WTC11 (cell line): Measurements from ENCODE around the gene MAP4. TPM values are rescaled to one million over a fixed set of nuclear protein-coding genes. Genes with fewer than 3 reads are reported as not detected.
A peak's percentile ranks its signal among the peaks of the same experiment; 100 is the strongest.

Experiments
- ATAC-seq: fragments of 200-7000 bp; cut with Tn5 transposase; 2 replicates; pipeline ENCODE4 v1.10.0; 2021; ENCODE audit warnings: mild to moderate bottlenecking, moderate library complexity
- CTCF ChIA-PET: fragments of 300-600 bp; sonication (Branson Sonifier 250); formaldehyde crosslinking; loops from one replicate; lab custom pipeline; 2021; ENCODE audit warnings: antibody characterized with exemption; lab: Charles Lee
- POLR2A ChIA-PET: fragments of 350-600 bp; sonication (Branson Sonifier 250); formaldehyde crosslinking; loops from one replicate; lab custom pipeline; 2021; ENCODE audit warnings: antibody characterized with exemption; lab: Charles Lee
- DNase-seq: peaks from one replicate; pipeline ENCODE4 v3.0.0; 2021; ENCODE audit warnings: low spot score
- H3K27ac Mint-ChIP-seq: 2 replicates; pipeline ENCODE4 v1.8.0; 2021; ENCODE audit warnings: mixed read lengths
- H3K27me3 Mint-ChIP-seq: 2 replicates; pipeline ENCODE4 v1.8.0; 2021; ENCODE audit warnings: low read depth, mild to moderate bottlenecking, moderate library complexity, mixed read lengths
- H3K36me3 Mint-ChIP-seq: 2 replicates; pipeline ENCODE4 v1.8.0; 2021; ENCODE audit warnings: mixed read lengths
- H3K4me1 Mint-ChIP-seq: 2 replicates; pipeline ENCODE4 v1.8.0; 2022; ENCODE audit warnings: mixed read lengths
- H3K4me3 Mint-ChIP-seq: 2 replicates; pipeline ENCODE4 v1.8.0; 2021; ENCODE audit warnings: mild to moderate bottlenecking, moderate library complexity, mixed read lengths
- H3K9me3 Mint-ChIP-seq: 2 replicates; pipeline ENCODE4 v1.8.0; 2021; ENCODE audit warnings: mixed read lengths
- ATF2 ChIP-seq: sonication (generic); formaldehyde crosslinking; IDR thresholded peaks from 2 replicates; pipeline ENCODE4 v1.8.1; 2022; ENCODE audit warnings: low read depth, missing genetic modification reagents, borderline replicate concordance
- CREB1 ChIP-seq: sonication (generic); formaldehyde crosslinking; IDR thresholded peaks from 2 replicates; pipeline ENCODE4 v1.8.0; 2023; ENCODE audit warnings: mild to moderate bottlenecking, missing genetic modification reagents
- FOXK1 ChIP-seq: sonication (generic); formaldehyde crosslinking; IDR thresholded peaks from 2 replicates; pipeline ENCODE4 v1.8.0; 2022; ENCODE audit warnings: mild to moderate bottlenecking, moderate library complexity, missing genetic modification reagents
- FOXP4 ChIP-seq: sonication (generic); formaldehyde crosslinking; IDR thresholded peaks from 2 replicates; pipeline ENCODE4 v1.8.0; 2022; ENCODE audit warnings: mild to moderate bottlenecking, missing genetic modification reagents
- HMGA2 ChIP-seq: fragments of 250-450 bp; sonication (Bioruptor Pico); IDR thresholded peaks from 2 replicates; pipeline ENCODE4 v1.4.0; 2021; ENCODE audit warnings: mild to moderate bottlenecking, moderate library complexity
- JUN ChIP-seq: sonication (generic); formaldehyde crosslinking; IDR thresholded peaks from 2 replicates; pipeline ENCODE4 v1.8.0; 2023; ENCODE audit warnings: mild to moderate bottlenecking, missing genetic modification reagents
- KAT7 ChIP-seq: sonication (generic); formaldehyde crosslinking; IDR thresholded peaks from 2 replicates; pipeline ENCODE4 v1.8.1; 2023; ENCODE audit warnings: missing genetic modification reagents, mild to moderate bottlenecking, borderline replicate concordance
- MYBL2 ChIP-seq: sonication (generic); formaldehyde crosslinking; IDR thresholded peaks from 2 replicates; pipeline ENCODE4 v1.8.1; 2023; ENCODE audit warnings: mild to moderate bottlenecking, moderate library complexity, missing genetic modification reagents
- NFATC4 ChIP-seq: fragments of 250-450 bp; sonication (Bioruptor Pico); IDR thresholded peaks from 2 replicates; pipeline ENCODE4 v1.9.0; 2021; ENCODE audit warnings: mild to moderate bottlenecking
- NFE2L1 ChIP-seq: sonication (generic); formaldehyde crosslinking; IDR thresholded peaks from 2 replicates; pipeline ENCODE4 v1.8.1; 2023; ENCODE audit warnings: missing genetic modification reagents
- NFYB ChIP-seq: sonication (generic); formaldehyde crosslinking; conservative IDR thresholded peaks from 2 replicates; pipeline ENCODE4 v1.8.0; 2022; ENCODE audit warnings: low read depth, missing genetic modification reagents
- NR3C1 ChIP-seq: sonication (generic); formaldehyde crosslinking; conservative IDR thresholded peaks from 2 replicates; pipeline ENCODE4 v1.8.1; 2023; ENCODE audit warnings: low read depth, mild to moderate bottlenecking, missing genetic modification reagents
- RORB ChIP-seq: fragments of 250-450 bp; sonication (Bioruptor Pico); IDR thresholded peaks from 2 replicates; pipeline ENCODE4 v1.9.0; 2021; ENCODE audit warnings: mild to moderate bottlenecking
- SMAD3 ChIP-seq: sonication (generic); formaldehyde crosslinking; IDR thresholded peaks from 2 replicates; pipeline ENCODE4 v1.8.0; 2022; ENCODE audit warnings: missing genetic modification reagents, mild to moderate bottlenecking, borderline replicate concordance
- TCF7 ChIP-seq: sonication (generic); formaldehyde crosslinking; IDR thresholded peaks from 2 replicates; pipeline ENCODE4 v1.8.0; 2022; ENCODE audit warnings: mild to moderate bottlenecking, low read depth, missing genetic modification reagents, moderate library complexity
- TEAD4 ChIP-seq: sonication (generic); formaldehyde crosslinking; IDR thresholded peaks from 2 replicates; pipeline ENCODE4 v1.8.0; 2022; ENCODE audit warnings: mild to moderate bottlenecking, missing genetic modification reagents
- ZBTB43 ChIP-seq: sonication (generic); formaldehyde crosslinking; IDR thresholded peaks from 2 replicates; pipeline ENCODE4 v1.8.1; 2023; ENCODE audit warnings: mild to moderate bottlenecking, missing genetic modification reagents
- ZNF138 ChIP-seq: sonication (generic); formaldehyde crosslinking; conservative IDR thresholded peaks from 2 replicates; pipeline ENCODE4 v1.8.1; 2022; ENCODE audit warnings: mild to moderate bottlenecking, moderate library complexity, missing genetic modification reagents
- ZNF263 ChIP-seq: sonication (generic); formaldehyde crosslinking; IDR thresholded peaks from 2 replicates; pipeline ENCODE4 v1.8.1; 2022; ENCODE audit warnings: low read depth, mild to moderate bottlenecking, moderate library complexity, missing genetic modification reagents
- ZNF317 ChIP-seq: sonication (generic); formaldehyde crosslinking; IDR thresholded peaks from 2 replicates; pipeline ENCODE4 v1.8.1; 2023; ENCODE audit warnings: low read depth, mild to moderate bottlenecking, moderate library complexity, missing genetic modification reagents, borderline replicate concordance
- ZNF396 ChIP-seq: fragments of 250-450 bp; sonication (Bioruptor Pico); IDR thresholded peaks from 2 replicates; pipeline ENCODE4 v1.8.0; 2021; ENCODE audit warnings: mild to moderate bottlenecking, moderate library complexity, borderline replicate concordance
- ZNF512 ChIP-seq: sonication (generic); formaldehyde crosslinking; IDR thresholded peaks from 2 replicates; pipeline ENCODE4 v1.8.1; 2022; ENCODE audit warnings: missing genetic modification reagents, borderline replicate concordance
- ZSCAN18 ChIP-seq: fragments of 250-450 bp; sonication (Bioruptor Pico); IDR thresholded peaks from 2 replicates; pipeline ENCODE4 v2.1.2; 2022; ENCODE audit warnings: mild to moderate bottlenecking, moderate library complexity
- total RNA-seq: library from RNA; stranded (reverse); gene quantifications from 3 replicates; pipeline ENCODE4 v1.2.3, GENCODE V29; 2021

The MAP4 gene
- total RNA-seq, 1 experiment from 2014 or later = 199 TPM

GRCh38 chr3:47950453-47951169 lies 65.6 kb downstream of the MAP4 start:
- no peaks in the 10 kb centered on the region for H3K4me1 Mint-ChIP-seq
- H3K4me3 Mint-ChIP-seq = no peak overlapping the region
- H3K9me3 Mint-ChIP-seq = peaks cover 5% of the 10 kb centered on the region; the same call in 1 of the 2 replicates
- ChIA-PET CTCF (interaction anchor here (0.5 to 1.4 kb wide), 3 partner anchors 57 to 131 kb away, joined by 3 to 5 read pairs (median 4); no protein-coding TSS in a partner anchor), POLR2A (no interaction called here)
- H3K27me3 Mint-ChIP-seq = no peaks in the 10 kb centered on the region
- no peak overlapping the region for H3K27ac Mint-ChIP-seq
- TF ChIP-seq CREB1 (no peak), RORB (CRISPR knock-in tag) (no peak), FOXP4 (CRISPR knock-in tag) (no peak), SMAD3 (CRISPR knock-in tag) (no peak), MYBL2 (no peak), FOXK1 (CRISPR knock-in tag) (no peak), HMGA2 (CRISPR knock-in tag) (no peak), NFYB (CRISPR knock-in tag) (no peak), ZNF317 (CRISPR knock-in tag) (no peak)
- TF ChIP-seq, all 79 proteins: peak for 0
- DNase-seq = no peak
- peaks cover 7% of the 10 kb centered on the region for H3K36me3 Mint-ChIP-seq
- no peak for ATAC-seq

GRCh38 chr3:47949979-47950378 lies 66.2 kb downstream of the MAP4 start:
- TF ChIP-seq NFE2L1 (CRISPR knock-in tag) (no peak), TCF7 (CRISPR knock-in tag) (no peak), ZSCAN18 (no peak), TEAD4 (no peak), NFATC4 (CRISPR knock-in tag) (no peak), NR3C1 (CRISPR knock-in tag) (no peak), ZNF512 (no peak), ATF2 (CRISPR knock-in tag) (no peak), ZNF396 (CRISPR knock-in tag) (no peak), HMGA2 (CRISPR knock-in tag) (no peak), ZBTB43 (no peak), ZNF263 (CRISPR knock-in tag) (no peak), KAT7 (CRISPR knock-in tag) (no peak), JUN (CRISPR knock-in tag) (no peak), CREB1 (no peak), ZNF138 (CRISPR knock-in tag) (no peak)
- CTCF ChIA-PET = interaction anchor here (1.2 to 1.4 kb wide), 2 partner anchors 112 to 130 kb away, joined by 3 to 4 read pairs; no protein-coding TSS in a partner anchor
- Mint-ChIP-seq H3K27me3 (no peaks in the 10 kb centered on the region), H3K4me1 (no peaks in the 10 kb centered on the region), H3K9me3 (peaks cover 5% of the 10 kb centered on the region; the same call in 1 of the 2 replicates), H3K36me3 (peaks cover 7% of the 10 kb centered on the region), H3K27ac (peak overlapping the region; percentile 80; the same call in 1 of the 2 replicates), H3K4me3 (no peak overlapping the region)
- DNase-seq (no peak), ATAC-seq (no peak)
- POLR2A ChIA-PET = interaction anchor here (0.6 kb wide), 1 partner anchor 1573 kb away, joined by 3 read pairs; no protein-coding TSS in a partner anchor
